GOT3 (cell line): Measurements from ENCODE around the gene DNAJB8.

ENCODE experiments used
- DNase-seq: peaks from one replicate; lab custom pipeline; 2025; ENCODE audit warnings: mixed read lengths; lab: John Stamatoyannopoulos, UW

DNAJB8 gene

GRCh38 chr3:128426128-128426921, 40.4 kb downstream of the DNAJB8 start:
- no peak for DNase-seq

- no peak for DNase-seq
Observed at GRCh38 chr3:128425846-128426127, 40.9 kb downstream of the DNAJB8 start.

- no peak for DNase-seq
Observed at GRCh38 chr3:128425142-128425845, 41.4 kb downstream of the DNAJB8 start.

GRCh38 chr3:128424508-128425069, 42.1 kb downstream of the DNAJB8 start:
- no peak for DNase-seq

- no peak for DNase-seq
Observed at GRCh38 chr3:128423525-128424147, 43.1 kb downstream of the DNAJB8 start.

- DNase-seq, result no peak
Observed at GRCh38 chr3:128422762-128423524, 43.7 kb downstream of the DNAJB8 start.

GRCh38 chr3:128421966-128422365, 44.7 kb downstream of the DNAJB8 start:
- no peak for DNase-seq

- no peak for DNase-seq
Observed at GRCh38 chr3:128421439-128421836, 45.3 kb downstream of the DNAJB8 start.

GRCh38 chr3:128420720-128421438, 45.8 kb downstream of the DNAJB8 start:
- DNase-seq, result no peak

GRCh38 chr3:128420289-128420688, 46.4 kb downstream of the DNAJB8 start:
- no peak for DNase-seq

GRCh38 chr3:128419311-128419710, 47.4 kb downstream of the DNAJB8 start:
- DNase-seq, result no peak

GRCh38 chr3:128418900-128419299, 47.8 kb downstream of the DNAJB8 start:
- DNase-seq, result no peak

- DNase-seq, result peak; percentile 22
Observed at GRCh38 chr3:128416578-128417211, 50.0 kb downstream of the DNAJB8 start.

GRCh38 chr3:128415773-128416577, 50.7 kb downstream of the DNAJB8 start:
- DNase-seq, result no peak

GRCh38 chr3:128415200-128415772, 51.4 kb downstream of the DNAJB8 start:
- no peak for DNase-seq

GRCh38 chr3:128413413-128414205, 53.1 kb downstream of the DNAJB8 start:
- no peak for DNase-seq

GRCh38 chr3:128413003-128413370, 53.7 kb downstream of the DNAJB8 start:
- no peak for DNase-seq
